NB4 (cell line): Measurements from ENCODE around the gene FBN1.

Source experiments
- CTCF ChIP-seq: IDR thresholded peaks from one replicate; pipeline ENCODE4 v1.5.1; 2012; ENCODE audit warnings: low read depth, low read length
- MYC ChIP-seq: IDR thresholded peaks from 2 replicates; pipeline ENCODE4 v1.6.1; 2011; ENCODE audit warnings: low read depth, low read length
- POLR2A ChIP-seq: IDR thresholded peaks from 2 replicates; pipeline ENCODE4 v1.6.1; 2011; ENCODE audit warnings: mild to moderate bottlenecking; ENCODE audit not compliant: insufficient read length; ENCODE audit errors: extremely low read depth

DNA sequence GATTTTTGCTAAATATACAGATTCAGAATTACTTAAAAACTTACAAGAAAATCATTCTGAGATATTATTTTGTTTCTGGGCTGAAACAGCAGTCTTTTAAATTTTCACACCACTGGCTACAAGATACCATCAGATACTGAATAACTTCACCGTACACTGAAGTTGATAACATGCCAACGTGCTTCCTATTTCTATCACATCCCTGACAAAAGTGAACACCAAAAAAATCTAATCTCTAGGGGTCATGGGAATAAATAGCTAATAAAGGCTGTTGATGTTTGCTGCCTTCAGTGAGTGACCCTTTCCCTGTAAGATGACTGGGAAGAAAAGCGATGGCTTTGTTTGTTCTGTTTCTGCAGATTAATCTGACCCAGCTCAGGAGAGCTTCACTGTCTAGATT lies 193.8 kb downstream of the FBN1 start:
- TF ChIP-seq CTCF: no peak
- TF ChIP-seq POLR2A: no peak
- no peak for TF ChIP-seq MYC
